ENCODE data around the gene CAMK2D.

Gene CAMK2D

GRCh38 chr4:113405874-113406722 lies 355.4 kb downstream of the CAMK2D start:
- no peak for DNase-seq (ENCODE audit: extremely low read depth, insufficient read length)
- no peak for TF ChIP-seq CTCF (IDR thresholded peaks at IDR 0.05; ENCODE audit: insufficient read depth, low read length, poor library complexity, severe bottlenecking)
- Histone ChIP-seq H3K36me3 (ENCODE audit: control insufficient read depth, insufficient read depth, low read length) (no peaks in the 10 kb centered on the region), H3K27me3 (replicated peaks; ENCODE audit: control insufficient read depth, insufficient read depth, low read length) (no peaks in the 10 kb centered on the region), H3K4me3 (replicated peaks; ENCODE audit: low read depth, low read length) (no peak overlapping the region)

GRCh38 chr4:113404841-113405240 lies 356.7 kb downstream of the CAMK2D start:
- Histone ChIP-seq H3K4me3 (replicated peaks; ENCODE audit: low read depth, low read length) (no peak overlapping the region), H3K36me3 (ENCODE audit: control insufficient read depth, insufficient read depth, low read length) (no peaks in the 10 kb centered on the region), H3K27me3 (replicated peaks; ENCODE audit: control insufficient read depth, insufficient read depth, low read length) (no peaks in the 10 kb centered on the region)
- DNase-seq (ENCODE audit: extremely low read depth, insufficient read length) = no peak
- TF ChIP-seq CTCF (IDR thresholded peaks at IDR 0.05; ENCODE audit: insufficient read depth, low read length, poor library complexity, severe bottlenecking) = no peak

- DNase-seq (ENCODE audit: extremely low read depth, insufficient read length) = no peak
- Histone ChIP-seq H3K4me3 (replicated peaks; ENCODE audit: low read depth, low read length) (no peak overlapping the region), H3K36me3 (ENCODE audit: control insufficient read depth, insufficient read depth, low read length) (no peaks in the 10 kb centered on the region), H3K27me3 (replicated peaks; ENCODE audit: control insufficient read depth, insufficient read depth, low read length) (no peaks in the 10 kb centered on the region)
- no peak for TF ChIP-seq CTCF (IDR thresholded peaks at IDR 0.05; ENCODE audit: insufficient read depth, low read length, poor library complexity, severe bottlenecking)
Measured at GRCh38 chr4:113404167-113404571, 357.4 kb downstream of the CAMK2D start.

Measured in GM06990 (cell line).